HG03558 (cell line): ENCODE measurements around the gene AANAT.

ENCODE experiments used
- ATAC-seq: cut with Tn5 transposase; IDR thresholded peaks from one replicate; pipeline ENCODE4 v1.9.1; 2021; ENCODE audit warnings: moderate number of reproducible peaks; ENCODE audit not compliant: unreplicated experiment; ENCODE audit errors: extremely low read depth

The AANAT gene

GRCh38 chr17:76467366-76467765 is at the start of gene AANAT:
AANAT (plus strand) TSS chr17:76467603; CDS start chr17:76468747, 1,144 bp downstream.
- no peak for ATAC-seq

GRCh38 chr17:76419576-76420260 is 47.7 kb upstream of the AANAT start:
- no peak for ATAC-seq

- ATAC-seq, result no peak
These were observed 46.9 kb upstream of the AANAT start for GRCh38 chr17:76420356-76421043.

- no peak for ATAC-seq
These were observed 46.4 kb upstream of the AANAT start for GRCh38 chr17:76421044-76421407.

DNA sequence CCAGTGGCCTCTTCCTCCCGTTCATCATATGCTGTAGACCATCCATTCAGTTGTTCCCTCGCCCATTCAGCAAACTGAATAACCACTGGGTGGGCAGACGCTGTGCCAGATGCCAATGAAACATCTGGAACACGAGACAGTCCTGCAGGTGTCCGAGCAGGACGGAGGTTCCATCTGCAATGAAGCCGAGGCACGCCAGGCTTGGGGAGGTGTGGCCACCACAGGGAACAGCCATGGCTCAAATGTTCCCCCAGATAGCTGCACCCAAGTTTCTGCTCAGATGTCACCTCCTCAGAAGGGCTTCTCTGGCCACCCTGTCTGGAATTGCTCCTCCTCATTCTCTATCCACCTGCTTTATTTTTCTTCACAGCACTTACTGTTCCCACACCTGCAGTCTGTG is 45.0 kb upstream of the AANAT start:
- no peak for ATAC-seq

- ATAC-seq, result no peak
These were observed 44.5 kb upstream of the AANAT start for GRCh38 chr17:76422860-76423259.

- no peak for ATAC-seq
These were observed 40.5 kb upstream of the AANAT start for GRCh38 chr17:76426853-76427252.

GRCh38 chr17:76427501-76428231 is 39.7 kb upstream of the AANAT start:
- no peak for ATAC-seq

DNA sequence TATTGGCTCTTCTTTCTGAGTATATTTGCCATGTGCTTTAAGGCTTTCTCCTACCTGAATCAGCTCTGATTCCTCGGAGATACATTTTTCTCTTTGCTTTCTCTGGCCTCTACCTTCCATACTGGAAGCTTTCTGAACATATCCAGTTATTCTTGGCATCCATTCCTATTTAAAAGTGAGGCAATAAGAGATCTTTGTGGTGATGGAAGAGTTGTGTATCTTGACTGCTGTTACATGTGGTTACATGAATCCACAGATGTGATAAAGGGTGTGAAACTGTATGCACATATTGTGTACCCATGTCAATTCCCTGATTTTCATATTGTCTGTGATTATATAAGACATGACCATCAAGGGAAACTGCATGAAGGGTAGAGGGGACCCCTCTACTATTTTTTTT is 38.9 kb upstream of the AANAT start:
- ATAC-seq, result no peak

GRCh38 chr17:76431509-76431908 is 35.9 kb upstream of the AANAT start:
- no peak for ATAC-seq

DNA sequence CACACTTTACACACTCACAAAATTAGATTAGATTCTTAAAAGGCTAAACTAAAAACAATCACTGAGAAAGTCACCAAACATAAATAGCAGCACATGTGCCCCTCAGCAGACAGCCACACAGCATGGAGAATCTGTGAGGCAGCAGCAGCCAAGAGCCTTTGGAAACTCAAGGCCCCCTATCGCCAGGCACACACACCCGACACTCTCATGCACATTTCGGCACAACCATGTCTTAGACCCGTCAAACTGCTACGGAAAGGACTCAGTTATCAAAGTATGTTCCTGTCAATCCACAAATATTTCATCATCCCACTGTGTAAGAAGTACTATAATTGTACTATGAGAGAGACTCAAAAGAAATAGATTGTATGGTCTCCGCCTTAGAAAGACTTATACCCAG is 35.4 kb upstream of the AANAT start:
- no peak for ATAC-seq

- ATAC-seq, result no peak
These were observed 34.6 kb upstream of the AANAT start for GRCh38 chr17:76432712-76433336.

DNA sequence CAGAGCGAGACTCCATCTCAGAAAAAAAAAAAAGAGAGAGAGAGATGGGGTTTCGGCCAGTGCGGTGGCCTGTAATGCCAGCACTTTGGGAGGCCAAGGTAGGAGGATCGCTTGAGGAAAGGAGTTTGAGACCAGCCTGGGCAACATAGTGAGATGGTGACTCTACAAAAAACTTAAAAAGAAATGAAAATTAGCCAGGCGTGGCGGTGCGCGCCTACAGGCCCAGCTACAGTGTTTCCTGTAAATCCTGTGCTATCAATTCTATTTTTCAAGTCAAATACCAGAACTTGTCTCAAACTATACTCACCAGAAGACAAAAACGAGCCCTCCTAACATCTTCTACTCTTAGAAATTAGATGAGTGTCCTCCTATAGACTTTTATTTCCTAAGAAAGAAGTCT is 33.7 kb upstream of the AANAT start:
- no peak for ATAC-seq

DNA sequence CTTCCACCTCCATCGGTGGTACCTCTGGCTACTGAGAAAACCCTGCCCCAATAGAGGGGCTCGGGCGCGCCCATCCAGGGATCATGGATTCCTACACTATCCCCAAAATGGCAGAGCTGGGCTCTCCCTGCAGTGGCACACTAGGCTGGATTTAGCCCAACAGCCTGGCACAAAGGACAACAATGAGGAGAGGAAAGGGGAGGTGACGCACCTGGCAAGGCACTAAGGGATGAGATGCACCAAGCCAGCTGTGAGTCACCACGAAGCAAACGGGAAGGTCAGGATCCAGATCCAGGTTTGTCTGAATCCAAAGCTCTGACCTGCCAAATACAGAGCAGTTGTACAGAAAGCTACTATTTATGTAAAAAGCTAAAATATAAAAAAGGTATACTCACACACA is 32.5 kb upstream of the AANAT start:
- ATAC-seq, result no peak

DNA sequence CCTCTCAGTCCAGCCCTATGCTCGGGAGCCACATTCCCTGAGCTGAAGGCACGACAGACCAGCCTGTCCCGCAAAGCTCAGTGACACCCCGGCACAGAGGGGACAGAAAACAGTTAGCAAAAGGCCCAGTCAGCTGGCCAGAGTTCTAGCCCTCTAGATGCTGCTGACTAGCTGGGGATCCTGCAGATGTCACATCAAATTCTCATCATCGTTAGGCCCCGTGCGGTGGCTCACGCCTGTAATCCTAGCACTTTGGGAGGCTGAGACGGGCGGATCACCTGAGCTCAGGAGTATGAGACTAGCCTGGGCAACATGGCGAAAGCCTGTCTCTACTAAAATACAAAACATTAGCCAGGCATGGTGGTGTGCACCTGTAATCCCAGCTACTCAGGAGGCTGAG is 31.7 kb upstream of the AANAT start:
- ATAC-seq, result no peak

- no peak for ATAC-seq
These were observed 29.7 kb upstream of the AANAT start for GRCh38 chr17:76437467-76438402.

DNA sequence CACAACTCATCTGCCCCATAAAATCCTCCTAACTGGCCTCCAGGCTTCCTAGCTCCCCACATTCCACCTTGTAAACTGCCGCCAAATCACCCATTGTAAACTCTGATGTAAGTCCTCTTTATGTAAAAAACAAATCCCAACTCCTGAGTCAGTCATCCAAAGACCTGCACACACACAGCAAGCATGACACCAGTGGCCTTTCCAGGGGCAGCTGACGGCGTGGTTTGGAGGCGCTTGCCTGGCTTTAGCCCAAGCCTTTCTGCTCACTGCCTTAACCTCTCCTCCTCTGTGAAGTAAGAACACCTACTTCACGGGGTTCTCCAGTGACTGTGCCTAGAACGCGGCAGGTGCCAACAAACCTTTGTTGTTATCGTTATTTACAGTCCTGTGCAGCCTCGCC is 28.5 kb upstream of the AANAT start:
- ATAC-seq, result no peak

GRCh38 chr17:76439314-76439928 is 28.0 kb upstream of the AANAT start:
- no peak for ATAC-seq

GRCh38 chr17:76440751-76441362 is 26.5 kb upstream of the AANAT start:
- no peak for ATAC-seq
